Activated T-helper 1 cell treated with anti-CD3 and anti-CD28 coated beads, Interleukin-12 subunit alpha, Interleukin-12 subunit beta, Interleukin-2, Interleukin-4 antibody, amounts not matched to agents 30 ng/mL and 10 ng/mL and 1 ng/mL, durations not matched to agents 14 hours and 24 hours and 36 hours (primary cell): ENCODE results near the gene SHROOM2. TPM values are rescaled to one million over a fixed set of nuclear protein-coding genes. Genes with fewer than 3 reads are reported as not detected.

Source experiments
- DNase-seq: peaks from one replicate; pipeline ENCODE4 v3.0.0; 2021; ENCODE audit warnings: low spot score
- H3K27ac Mint-ChIP-seq: one replicate; pipeline ENCODE4 v1.8.0; 2021; ENCODE audit warnings: mild to moderate bottlenecking, mixed read lengths
- H3K27me3 Mint-ChIP-seq: one replicate; pipeline ENCODE4 v1.8.0; 2022; ENCODE audit warnings: mild to moderate bottlenecking, moderate library complexity, mixed read lengths; ENCODE audit not compliant: insufficient read depth
- H3K36me3 Mint-ChIP-seq: one replicate; pipeline ENCODE4 v1.8.0; 2021; ENCODE audit warnings: low read depth, mixed read lengths
- H3K4me1 Mint-ChIP-seq: one replicate; pipeline ENCODE4 v1.8.0; 2021; ENCODE audit warnings: low read depth, mixed read lengths
- H3K4me3 Mint-ChIP-seq: one replicate; pipeline ENCODE4 v1.8.0; 2021; ENCODE audit warnings: mild to moderate bottlenecking, moderate library complexity, mixed read lengths
- H3K9me3 Mint-ChIP-seq: one replicate; pipeline ENCODE4 v1.8.0; 2021; ENCODE audit warnings: mixed read lengths
- intact Hi-C: fragments of 100-400 bp; cut with micrococcal nuclease; formaldehyde crosslinking; loops from one replicate; pipeline ENCODE4 v1.15.1; 2024
- total RNA-seq: library from RNA; stranded (reverse); gene quantifications from 2 replicates; pipeline ENCODE4 v1.2.3, GENCODE V29; 2022

SHROOM2 gene
- total RNA-seq, 1 donor from 2014 or later = not detected

- DNase-seq = no peak
- Mint-ChIP-seq H3K36me3 (no peaks in the 10 kb centered on the region), H3K4me3 (no peak overlapping the region), H3K4me1 (no peaks in the 10 kb centered on the region), H3K27me3 (peaks cover 10% of the 10 kb centered on the region), H3K9me3 (no peaks in the 10 kb centered on the region), H3K27ac (no peak overlapping the region)
- intact Hi-C loops = no loop called here
Measured at GRCh38 chrX:9825129-9825790, 39.0 kb downstream of the SHROOM2 start.

DNA sequence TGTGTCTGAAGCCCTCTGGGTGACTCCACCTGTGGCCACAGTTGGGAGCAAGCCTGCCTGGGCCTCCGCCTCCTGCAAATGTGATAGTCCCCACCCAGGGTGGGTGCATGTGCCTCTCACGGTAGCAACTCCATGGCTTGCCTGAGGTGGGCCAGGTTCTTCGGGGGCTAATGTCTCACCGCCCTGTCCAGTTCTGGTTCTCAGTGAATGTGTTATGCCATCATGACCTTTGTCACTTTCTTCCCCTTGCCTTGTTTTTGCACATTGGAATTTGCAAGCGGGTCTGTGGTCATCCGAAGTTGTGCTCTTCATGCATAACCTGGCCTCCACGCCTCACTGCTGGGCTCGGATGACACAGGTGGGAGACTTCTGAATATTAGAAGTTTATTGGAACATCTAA, 39.7 kb downstream of the SHROOM2 start:
- no peaks in the 10 kb centered on the region for H3K36me3 Mint-ChIP-seq
- no peak overlapping the region for H3K27ac Mint-ChIP-seq
- H3K4me3 Mint-ChIP-seq = no peak overlapping the region
- intact Hi-C loops = no loop called here
- H3K4me1 Mint-ChIP-seq = no peaks in the 10 kb centered on the region
- H3K27me3 Mint-ChIP-seq = peaks cover 10% of the 10 kb centered on the region
- DNase-seq = no peak
- H3K9me3 Mint-ChIP-seq = no peaks in the 10 kb centered on the region

DNA sequence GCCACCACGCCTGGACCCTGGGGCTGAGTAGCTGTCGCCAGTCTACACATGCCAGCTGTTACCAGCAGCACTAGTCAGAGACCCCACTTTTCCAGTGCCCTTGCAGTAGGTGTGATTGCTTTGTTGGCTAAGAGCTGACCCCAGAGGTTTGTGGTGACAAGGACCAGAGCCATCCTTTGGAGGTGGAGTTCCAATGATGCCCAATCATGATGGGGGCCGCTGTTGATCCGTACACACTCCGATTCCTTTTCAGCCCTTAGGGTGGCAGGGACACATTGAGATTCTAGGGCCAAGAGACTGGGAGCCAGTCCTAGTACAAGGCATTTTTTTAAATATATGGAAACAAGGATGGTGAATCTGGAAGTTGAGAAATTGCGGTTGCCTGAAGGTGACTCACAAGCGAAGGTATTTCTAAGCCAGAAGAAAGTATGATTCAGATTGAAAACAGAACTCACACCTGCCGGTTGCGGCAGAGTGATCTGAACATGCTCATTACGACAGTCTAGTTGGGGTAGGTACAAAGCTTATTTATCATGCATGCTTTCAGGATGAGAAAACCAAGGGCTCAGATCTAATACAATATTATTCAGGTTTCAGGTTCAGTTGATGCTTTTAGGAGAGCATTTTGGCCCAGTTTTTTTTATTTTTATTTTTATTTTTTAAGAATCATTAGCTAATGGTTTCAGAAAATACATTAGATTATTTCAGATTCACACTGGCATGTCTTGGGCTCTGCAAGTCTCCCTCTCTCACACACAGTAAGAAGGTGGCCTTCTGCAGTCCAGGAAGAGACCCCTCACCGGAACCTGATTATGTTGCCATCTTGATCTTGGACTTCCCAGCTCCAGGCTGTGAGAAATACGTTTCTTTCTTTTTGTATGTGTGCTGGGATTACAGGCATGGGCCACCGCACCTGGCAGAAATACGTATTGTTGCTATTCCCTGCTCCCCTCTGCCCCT, 43.4 kb downstream of the SHROOM2 start:
- peaks cover 10% of the 10 kb centered on the region for H3K27me3 Mint-ChIP-seq
- DNase-seq = peak; percentile 1
- no peaks in the 10 kb centered on the region for H3K4me1 Mint-ChIP-seq
- H3K4me3 Mint-ChIP-seq = no peak overlapping the region
- H3K27ac Mint-ChIP-seq = peak overlapping the region; percentile 3
- intact Hi-C loops = no loop called here
- H3K36me3 Mint-ChIP-seq = no peaks in the 10 kb centered on the region
- no peaks in the 10 kb centered on the region for H3K9me3 Mint-ChIP-seq

DNA sequence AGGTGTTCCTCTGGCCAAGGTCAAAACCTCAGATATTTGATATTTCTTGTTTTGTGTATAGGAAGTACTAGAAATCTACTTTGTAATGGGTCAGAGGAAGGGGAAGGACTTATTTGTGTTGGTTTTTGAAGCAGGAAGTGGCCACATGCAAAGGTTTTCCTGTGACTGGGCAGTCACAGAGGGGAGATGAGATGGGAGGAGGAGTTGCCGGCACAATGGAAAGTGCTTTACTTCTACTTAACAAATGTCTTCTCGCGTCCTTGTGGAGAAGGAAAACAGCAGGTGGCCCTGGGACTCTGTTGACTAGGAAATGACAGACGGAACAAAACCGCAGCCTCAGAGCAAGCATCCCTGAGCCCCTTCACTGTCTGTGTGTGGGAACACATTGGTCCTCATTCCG, 46.6 kb downstream of the SHROOM2 start:
- intact Hi-C loops = no loop called here
- no peak overlapping the region for H3K4me3 Mint-ChIP-seq
- no peak overlapping the region for H3K27ac Mint-ChIP-seq
- no peak for DNase-seq
- no peaks in the 10 kb centered on the region for H3K36me3 Mint-ChIP-seq
- H3K4me1 Mint-ChIP-seq = no peaks in the 10 kb centered on the region
- peaks cover 8% of the 10 kb centered on the region for H3K27me3 Mint-ChIP-seq
- no peaks in the 10 kb centered on the region for H3K9me3 Mint-ChIP-seq

- H3K9me3 Mint-ChIP-seq = no peaks in the 10 kb centered on the region
- no peak overlapping the region for H3K27ac Mint-ChIP-seq
- H3K27me3 Mint-ChIP-seq = peaks cover 4% of the 10 kb centered on the region
Measured at GRCh38 chrX:9835585-9836210, 49.5 kb downstream of the SHROOM2 start.

DNA sequence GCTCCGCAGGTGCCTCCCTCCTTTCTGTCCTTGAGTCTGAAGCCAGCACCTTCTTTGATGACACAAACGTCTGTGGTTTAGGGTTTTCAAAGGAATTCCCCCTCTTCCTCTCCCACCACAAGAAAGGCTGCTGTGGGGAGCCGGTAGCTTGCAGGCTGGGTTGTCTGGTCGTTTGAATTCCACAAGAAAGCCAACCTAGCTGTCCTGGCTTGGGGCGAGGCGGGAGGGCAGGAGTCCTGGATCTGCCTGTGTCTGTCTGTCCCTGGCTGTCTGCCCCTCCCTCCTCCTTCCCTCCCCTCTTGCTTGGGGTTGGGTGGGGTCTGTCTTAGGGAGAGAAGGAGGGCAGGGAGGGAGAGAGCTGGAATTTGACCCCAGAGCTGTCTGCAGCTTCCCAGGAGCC, 56.3 kb downstream of the SHROOM2 start:
- H3K9me3 Mint-ChIP-seq = no peaks in the 10 kb centered on the region
- H3K27ac Mint-ChIP-seq = no peak overlapping the region
- H3K36me3 Mint-ChIP-seq = no peaks in the 10 kb centered on the region
- intact Hi-C loops = no loop called here
- no peak overlapping the region for H3K4me3 Mint-ChIP-seq
- peaks cover 8% of the 10 kb centered on the region for H3K27me3 Mint-ChIP-seq
- DNase-seq = no peak
- H3K4me1 Mint-ChIP-seq = no peaks in the 10 kb centered on the region

More at GRCh38 chrX:9835585-9836210, 49.5 kb downstream of the SHROOM2 start:
- H3K4me1 Mint-ChIP-seq = no peaks in the 10 kb centered on the region
- no peak for DNase-seq
- intact Hi-C loops = no loop called here
- H3K4me3 Mint-ChIP-seq = no peak overlapping the region
- no peaks in the 10 kb centered on the region for H3K36me3 Mint-ChIP-seq

- intact Hi-C loops = no loop called here
Measured at GRCh38 chrX:9844936-9845577, 58.8 kb downstream of the SHROOM2 start.

DNA sequence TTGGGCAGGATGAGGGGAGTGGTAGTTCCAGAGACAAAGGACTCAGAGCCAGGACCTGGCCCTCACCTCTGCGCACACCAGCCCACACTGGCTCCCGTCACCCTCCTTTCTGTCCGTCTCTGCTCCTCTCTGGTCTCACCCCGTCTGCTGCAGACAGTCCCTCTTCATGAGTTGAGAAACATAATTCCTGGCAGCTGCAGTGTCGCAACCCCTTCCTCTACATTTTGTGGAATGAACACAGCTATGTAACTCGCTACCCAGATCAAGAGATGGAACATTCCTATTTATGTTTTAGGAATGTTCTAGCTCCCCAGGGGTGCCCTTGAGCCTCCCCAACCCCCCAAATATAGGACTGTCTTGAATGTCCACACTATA, 59.3 kb downstream of the SHROOM2 start:
- Mint-ChIP-seq H3K27me3 (peaks cover 8% of the 10 kb centered on the region), H3K4me3 (no peak overlapping the region), H3K9me3 (no peaks in the 10 kb centered on the region), H3K4me1 (no peaks in the 10 kb centered on the region), H3K27ac (no peak overlapping the region), H3K36me3 (no peaks in the 10 kb centered on the region)
- no peak for DNase-seq
- intact Hi-C loops = no loop called here

More at GRCh38 chrX:9844936-9845577, 58.8 kb downstream of the SHROOM2 start:
- Mint-ChIP-seq H3K4me1 (no peaks in the 10 kb centered on the region), H3K4me3 (no peak overlapping the region), H3K36me3 (no peaks in the 10 kb centered on the region), H3K9me3 (no peaks in the 10 kb centered on the region), H3K27me3 (peaks cover 8% of the 10 kb centered on the region), H3K27ac (no peak overlapping the region)
- DNase-seq = no peak

DNA sequence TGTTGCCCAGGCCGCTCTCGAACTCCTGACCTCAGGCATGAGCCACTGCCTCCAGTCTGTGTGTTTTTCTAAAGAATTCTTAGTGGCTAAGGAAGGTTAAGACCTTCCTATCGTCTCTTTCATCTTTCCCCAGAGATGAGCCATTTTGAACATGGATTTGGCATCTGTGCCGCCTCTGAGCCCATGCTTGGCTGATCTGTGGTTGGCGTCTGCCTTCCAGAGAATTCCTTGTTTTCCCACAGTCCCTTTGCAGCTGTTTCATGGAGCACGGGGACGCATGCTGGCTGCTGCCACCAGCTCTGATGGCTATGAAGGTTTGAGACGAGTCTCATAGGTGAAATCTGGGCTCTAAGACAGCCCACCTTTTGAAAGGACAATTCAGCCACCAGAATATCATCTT, 60.4 kb downstream of the SHROOM2 start:
- DNase-seq = no peak
- no peak overlapping the region for H3K27ac Mint-ChIP-seq
- peaks cover 8% of the 10 kb centered on the region for H3K27me3 Mint-ChIP-seq
- no peaks in the 10 kb centered on the region for H3K4me1 Mint-ChIP-seq
- no peaks in the 10 kb centered on the region for H3K36me3 Mint-ChIP-seq
- intact Hi-C loops = no loop called here
- no peak overlapping the region for H3K4me3 Mint-ChIP-seq
- H3K9me3 Mint-ChIP-seq = no peaks in the 10 kb centered on the region

GRCh38 chrX:9847071-9847470, 60.8 kb downstream of the SHROOM2 start:
- Mint-ChIP-seq H3K27ac (no peak overlapping the region), H3K27me3 (peaks cover 8% of the 10 kb centered on the region), H3K4me1 (no peaks in the 10 kb centered on the region), H3K36me3 (no peaks in the 10 kb centered on the region), H3K4me3 (no peak overlapping the region), H3K9me3 (no peaks in the 10 kb centered on the region)
- DNase-seq = no peak
- intact Hi-C loops = no loop called here

DNA sequence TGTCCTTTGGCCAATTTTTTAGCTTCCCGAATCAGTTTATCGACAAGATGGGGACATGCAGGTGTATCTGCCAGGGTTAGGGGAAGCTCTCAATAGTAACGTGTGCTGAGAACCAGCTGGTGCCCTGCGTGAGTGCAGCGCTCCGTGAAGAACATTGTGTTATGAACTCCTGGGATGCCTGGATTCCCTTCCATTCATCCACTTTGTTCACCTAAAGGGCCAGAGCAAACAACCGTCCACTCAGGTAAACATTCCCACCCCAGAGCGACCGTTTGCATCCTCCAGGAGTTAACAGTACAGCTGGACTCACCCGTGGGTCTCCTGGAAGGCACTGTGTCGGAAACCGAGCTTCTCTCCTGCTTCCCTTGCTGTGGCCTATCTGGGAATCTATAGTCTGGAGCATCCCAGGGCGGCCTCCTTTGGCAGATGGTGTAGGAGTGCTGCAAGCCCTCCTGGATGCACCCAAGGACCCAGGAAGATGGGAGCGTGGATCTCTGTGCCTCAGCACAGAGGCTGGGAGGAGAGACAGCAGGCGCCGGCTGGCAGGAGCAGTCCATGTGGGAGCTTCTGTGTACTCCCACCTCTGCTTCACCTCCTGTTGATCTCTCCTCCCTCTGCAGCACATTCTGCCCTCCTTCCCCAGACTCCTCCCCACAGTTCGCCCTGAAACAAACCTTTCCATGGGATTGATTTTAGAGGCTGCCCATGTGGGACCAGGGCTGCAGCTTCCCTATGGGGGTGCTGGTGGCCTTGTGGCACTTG, 62.7 kb downstream of the SHROOM2 start:
- H3K9me3 Mint-ChIP-seq = no peaks in the 10 kb centered on the region
- H3K27me3 Mint-ChIP-seq = peaks cover 2% of the 10 kb centered on the region
- intact Hi-C loops = no loop called here
- no peak overlapping the region for H3K4me3 Mint-ChIP-seq
- H3K36me3 Mint-ChIP-seq = no peaks in the 10 kb centered on the region
- no peak overlapping the region for H3K27ac Mint-ChIP-seq
- no peak for DNase-seq
- H3K4me1 Mint-ChIP-seq = no peaks in the 10 kb centered on the region

- Mint-ChIP-seq H3K27ac (no peak overlapping the region), H3K9me3 (no peaks in the 10 kb centered on the region), H3K4me3 (no peak overlapping the region), H3K36me3 (no peaks in the 10 kb centered on the region), H3K27me3 (peaks cover 2% of the 10 kb centered on the region), H3K4me1 (no peaks in the 10 kb centered on the region)
- intact Hi-C loops = no loop called here
- DNase-seq = no peak
Measured at GRCh38 chrX:9851890-9852289, 65.7 kb downstream of the SHROOM2 start.
